SU-DHL-6 (cell line): ENCODE results near the gene SORCS2.

Experiments used
- EZH2phosphoT487 ChIP-seq: fragments of 200-600 bp; sonication (generic), shearing (Covaris generic); conservative IDR thresholded peaks from 2 replicates; pipeline ENCODE4 v1.6.1; 2018; ENCODE audit warnings: mild to moderate bottlenecking, antibody characterized with exemption, low read length, moderate library complexity, mixed read lengths
- TF ChIP-seq, protein P1 (sequence below): fragments of 200-600 bp; sonication (generic); IDR thresholded peaks from one replicate; pipeline ENCODE4 v1.5.1; 2017; ENCODE audit warnings: antibody characterized with exemption, mild to moderate bottlenecking, low read length, moderate library complexity; ENCODE audit not compliant: insufficient read depth, poor library complexity, severe bottlenecking

GRCh38 chr4:7625071-7625470, 432.7 kb downstream of the SORCS2 start:
- TF ChIP-seq, protein P1, sequence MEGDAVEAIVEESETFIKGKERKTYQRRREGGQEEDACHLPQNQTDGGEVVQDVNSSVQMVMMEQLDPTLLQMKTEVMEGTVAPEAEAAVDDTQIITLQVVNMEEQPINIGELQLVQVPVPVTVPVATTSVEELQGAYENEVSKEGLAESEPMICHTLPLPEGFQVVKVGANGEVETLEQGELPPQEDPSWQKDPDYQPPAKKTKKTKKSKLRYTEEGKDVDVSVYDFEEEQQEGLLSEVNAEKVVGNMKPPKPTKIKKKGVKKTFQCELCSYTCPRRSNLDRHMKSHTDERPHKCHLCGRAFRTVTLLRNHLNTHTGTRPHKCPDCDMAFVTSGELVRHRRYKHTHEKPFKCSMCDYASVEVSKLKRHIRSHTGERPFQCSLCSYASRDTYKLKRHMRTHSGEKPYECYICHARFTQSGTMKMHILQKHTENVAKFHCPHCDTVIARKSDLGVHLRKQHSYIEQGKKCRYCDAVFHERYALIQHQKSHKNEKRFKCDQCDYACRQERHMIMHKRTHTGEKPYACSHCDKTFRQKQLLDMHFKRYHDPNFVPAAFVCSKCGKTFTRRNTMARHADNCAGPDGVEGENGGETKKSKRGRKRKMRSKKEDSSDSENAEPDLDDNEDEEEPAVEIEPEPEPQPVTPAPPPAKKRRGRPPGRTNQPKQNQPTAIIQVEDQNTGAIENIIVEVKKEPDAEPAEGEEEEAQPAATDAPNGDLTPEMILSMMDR, result no peak
- no peak for TF ChIP-seq EZH2phosphoT487
